Measurements from ENCODE around the gene OR56A4. TPM values are rescaled to one million over a fixed set of nuclear protein-coding genes. Genes with fewer than 3 reads are reported as not detected.
"Not testable (repeated sequence)": the region's sequence is repeated elsewhere in the genome, so short reads cannot be mapped to it uniquely, and the experiment has no call there.

The OR56A4 gene
- total RNA-seq, 1 experiment from 2014 or later, result not detected

GRCh38 chr11:5986885-5987284 is 19.9 kb downstream of the OR56A4 start, which contains the start of gene OR52L1:
TSS of gene OR52L1 (minus strand) at chr11:5986985. CDS start at chr11:5986930, 55 bp downstream.
- no peak for DNase-seq
- no peak within 1 kb of the TSS for H3K4me3 ChIP-seq
- H3K36me3 ChIP-seq, result no peaks in the 10 kb centered on the region
- no peaks in the 10 kb centered on the region for H3K9me3 ChIP-seq
- H3K27me3 ChIP-seq, result no peaks in the 10 kb centered on the region

DNA sequence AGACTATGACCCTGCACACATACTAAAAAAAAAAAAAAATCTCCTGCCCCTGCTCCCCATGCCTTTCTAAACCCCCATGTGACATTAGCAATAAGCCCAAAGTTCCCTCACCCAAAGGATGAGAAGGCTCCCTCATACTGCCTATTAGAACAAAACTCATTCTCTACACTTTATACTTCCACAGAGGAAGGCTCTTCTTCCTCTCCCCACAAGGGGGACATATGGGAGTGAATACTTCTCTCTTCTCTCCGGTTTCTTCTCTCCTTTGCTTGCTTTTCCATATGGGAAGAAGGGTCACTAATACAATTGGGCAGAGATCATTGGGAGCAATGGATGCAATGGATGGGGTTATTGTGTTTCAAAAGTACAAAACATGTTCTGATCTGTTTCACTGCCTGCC is 23.3 kb downstream of the OR56A4 start:
- no peak for DNase-seq

DNA sequence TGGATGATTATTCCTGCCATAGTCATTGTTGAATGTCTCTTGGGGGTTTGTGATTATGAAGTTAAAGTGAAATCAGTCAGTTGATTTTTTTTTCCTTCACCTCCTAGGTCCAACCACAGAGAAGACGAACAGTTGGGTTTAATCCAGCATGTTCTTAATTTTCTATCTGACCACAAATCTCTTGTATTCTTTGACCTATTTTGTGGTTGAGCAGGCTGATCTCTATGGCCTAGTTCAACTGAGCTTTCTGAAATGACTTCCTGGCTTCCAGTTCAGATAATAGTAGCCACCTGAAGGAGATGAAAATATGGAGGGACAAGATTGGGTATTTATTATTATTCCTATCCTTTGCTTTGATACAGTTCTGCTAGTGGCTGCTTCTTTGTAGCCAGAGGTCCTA is 33.2 kb downstream of the OR56A4 start:
- Histone ChIP-seq H3K36me3 (no peaks in the 10 kb centered on the region), H3K27me3 (peaks cover 4% of the 10 kb centered on the region; the same call in 1 of the 2 replicates), H3K4me3 (no peak overlapping the region), H3K9me3 (no peaks in the 10 kb centered on the region; the same call in 1 of the 2 replicates)
- no peak for DNase-seq

More for the DNA sequence above, 23.3 kb downstream of the OR56A4 start:
- no peaks in the 10 kb centered on the region for H3K36me3 ChIP-seq
- no peaks in the 10 kb centered on the region for H3K27me3 ChIP-seq
- H3K4me3 ChIP-seq, result no peak overlapping the region
- peaks cover 6% of the 10 kb centered on the region; the same call in 1 of the 2 replicates for H3K9me3 ChIP-seq

DNA sequence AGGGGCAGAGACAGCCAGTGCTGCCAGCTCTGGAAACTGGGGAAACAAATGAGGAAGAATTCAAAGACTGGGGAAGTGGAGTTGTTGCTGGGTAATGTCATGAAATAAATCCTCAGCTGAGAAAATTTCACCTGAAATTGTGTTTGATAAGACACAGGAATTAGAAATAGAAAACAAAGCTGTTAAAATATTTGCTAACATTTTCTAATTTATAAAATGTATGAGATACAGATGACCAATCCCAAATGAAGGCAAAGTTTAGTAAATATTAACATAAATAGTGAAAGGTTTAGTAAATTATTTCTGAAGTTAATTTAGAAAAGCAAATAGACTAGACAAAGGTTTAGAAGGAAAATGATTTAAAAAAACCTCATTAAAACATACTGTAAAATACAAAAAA is 38.4 kb downstream of the OR56A4 start, which contains the start of gene OR56A5:
Gene OR56A5, minus strand, starts transcription at position 101 of the 400 bp plus-strand sequence. Its CDS starts 0 bp downstream, at position 101.
- Histone ChIP-seq H3K9me3 (no peaks in the 10 kb centered on the region), H3K4me3 (no peak within 1 kb of the TSS), H3K27me3 (peaks cover 4% of the 10 kb centered on the region; the same call in 1 of the 2 replicates), H3K36me3 (no peaks in the 10 kb centered on the region)
- DNase-seq, result no peak

DNA sequence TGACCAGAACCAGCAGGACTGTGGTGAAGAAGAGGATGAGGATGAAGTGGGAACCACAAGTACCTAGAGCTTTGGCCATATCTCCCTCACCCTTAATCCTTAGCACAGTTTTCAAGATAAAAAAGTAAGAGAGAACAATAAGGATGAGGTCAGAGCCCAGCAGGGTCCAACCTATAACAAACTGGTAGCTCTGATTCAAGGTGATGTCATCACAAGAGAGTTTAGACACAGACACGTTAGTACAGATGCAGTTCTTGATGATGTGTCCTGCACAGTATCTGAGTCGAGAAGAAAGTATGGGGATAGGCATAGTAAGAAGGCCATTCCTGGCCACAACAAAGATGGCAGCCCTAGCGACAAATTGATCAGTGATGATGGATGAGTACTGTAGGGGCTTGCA is 39.0 kb downstream of the OR56A4 start:
- peak; percentile 7 for DNase-seq
- Histone ChIP-seq H3K27me3 (peaks cover 4% of the 10 kb centered on the region; the same call in 1 of the 2 replicates), H3K9me3 (no peaks in the 10 kb centered on the region), H3K4me3 (no peak overlapping the region), H3K36me3 (no peaks in the 10 kb centered on the region)

- no peak for DNase-seq
- no peaks in the 10 kb centered on the region for H3K9me3 ChIP-seq
Observed at GRCh38 chr11:5966958-5967357, 39.8 kb downstream of the OR56A4 start.

GRCh38 chr11:5960704-5961320 is 45.9 kb downstream of the OR56A4 start:
- H3K36me3 ChIP-seq, H3K9me3 ChIP-seq, H3K4me3 ChIP-seq, H3K27me3 ChIP-seq, DNase-seq: not testable (repeated sequence)

More at GRCh38 chr11:5966958-5967357, 39.8 kb downstream of the OR56A4 start:
- Histone ChIP-seq H3K4me3 (no peak overlapping the region), H3K36me3 (no peaks in the 10 kb centered on the region), H3K27me3 (peaks cover 4% of the 10 kb centered on the region; the same call in 1 of the 2 replicates)

GRCh38 chr11:5955586-5955985 is 51.2 kb downstream of the OR56A4 start:
- H3K36me3 ChIP-seq, result no peaks in the 10 kb centered on the region
- no peaks in the 10 kb centered on the region; the same call in 1 of the 2 replicates for H3K27me3 ChIP-seq
- H3K4me3 ChIP-seq, result no peak overlapping the region
- no peak for DNase-seq
- H3K9me3 ChIP-seq, result peaks cover 4% of the 10 kb centered on the region

Other genes with a start within 250 kb of the OR56A4 start
- gene OR52N5, start 223.6 kb downstream of the OR56A4 start, total RNA-seq (2014; rRNA removed; shearing (Covaris generic); ENCODE audit: low replicate concordance), result not detected in 2 replicates
- not detected in 2 replicates for gene OR52N1, start 215.7 kb downstream of the OR56A4 start, total RNA-seq (2014; rRNA removed; shearing (Covaris generic); ENCODE audit: low replicate concordance)
- gene OR52N2, start 198.0 kb downstream of the OR56A4 start, total RNA-seq (2014; rRNA removed; shearing (Covaris generic); ENCODE audit: low replicate concordance), result not detected in 2 replicates
- gene OR52E6, start 165.0 kb downstream of the OR56A4 start, total RNA-seq (2014; rRNA removed; shearing (Covaris generic); ENCODE audit: low replicate concordance), result not detected in 2 replicates
- gene OR52E8, start 149.3 kb downstream of the OR56A4 start, total RNA-seq (2014; rRNA removed; shearing (Covaris generic); ENCODE audit: low replicate concordance), result not detected in 2 replicates
- gene OR52E4, start 126.3 kb downstream of the OR56A4 start, total RNA-seq (2014; rRNA removed; shearing (Covaris generic); ENCODE audit: low replicate concordance), result not detected in 2 replicates
- gene OR52E5, start 113.7 kb downstream of the OR56A4 start, total RNA-seq (2014; rRNA removed; shearing (Covaris generic); ENCODE audit: low replicate concordance), result not detected in 2 replicates
- gene OR56A3, start 64.7 kb downstream of the OR56A4 start, total RNA-seq (2014; rRNA removed; shearing (Covaris generic); ENCODE audit: low replicate concordance), result not detected in 2 replicates
- gene OR56A5, start 38.5 kb downstream of the OR56A4 start, total RNA-seq (2014; rRNA removed; shearing (Covaris generic); ENCODE audit: low replicate concordance), result not detected in 2 replicates
- not detected in 2 replicates for gene OR52L1, start 20.0 kb downstream of the OR56A4 start, total RNA-seq (2014; rRNA removed; shearing (Covaris generic); ENCODE audit: low replicate concordance)
- not detected in 2 replicates for gene OR56A1, start 23.8 kb upstream of the OR56A4 start, total RNA-seq (2014; rRNA removed; shearing (Covaris generic); ENCODE audit: low replicate concordance)
- not detected in 2 replicates for gene OR56B4, start 100.7 kb upstream of the OR56A4 start, total RNA-seq (2014; rRNA removed; shearing (Covaris generic); ENCODE audit: low replicate concordance)
- not detected in 2 replicates for gene OR52B2, start 163.4 kb upstream of the OR56A4 start, total RNA-seq (2014; rRNA removed; shearing (Covaris generic); ENCODE audit: low replicate concordance)
- gene OR52W1, start 192.3 kb upstream of the OR56A4 start, total RNA-seq (2014; rRNA removed; shearing (Covaris generic); ENCODE audit: low replicate concordance), result not detected in 2 replicates
- gene C11orf42, start 198.6 kb upstream of the OR56A4 start, total RNA-seq (2014; rRNA removed; shearing (Covaris generic); ENCODE audit: low replicate concordance), result not detected in 2 replicates
- 9.2 and 9.7 TPM in 2 replicates for gene FHIP1B, start 227.7 kb upstream of the OR56A4 start, total RNA-seq (2014; rRNA removed; shearing (Covaris generic); ENCODE audit: low replicate concordance)
- gene CNGA4, start 232.1 kb upstream of the OR56A4 start, total RNA-seq (2014; rRNA removed; shearing (Covaris generic); ENCODE audit: low replicate concordance), result not detected in 2 replicates